Measurements from ENCODE around the gene CDKN2B-AS1.

Gene CDKN2B-AS1

DNA sequence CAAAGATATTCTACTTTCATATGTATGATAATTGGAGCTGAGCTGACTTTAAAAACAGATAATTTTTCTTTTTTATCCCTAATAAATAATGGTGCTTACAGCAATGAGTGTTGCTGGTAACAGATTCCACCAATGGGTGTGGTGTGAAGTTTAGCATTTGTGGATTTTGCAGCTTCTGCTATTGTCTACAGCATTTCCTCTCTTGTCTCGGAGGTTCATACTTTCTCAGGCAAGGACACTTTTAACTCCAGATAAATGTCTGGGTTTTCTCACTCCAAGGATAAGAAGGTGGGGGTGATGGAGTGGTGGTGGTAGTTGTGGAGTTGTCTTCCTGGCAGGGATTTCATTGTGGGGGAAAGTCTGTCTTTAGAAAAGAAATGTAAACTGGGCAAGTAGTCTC, 134.5 kb downstream of the CDKN2B-AS1 start:
- no peak for DNase-seq

DNA sequence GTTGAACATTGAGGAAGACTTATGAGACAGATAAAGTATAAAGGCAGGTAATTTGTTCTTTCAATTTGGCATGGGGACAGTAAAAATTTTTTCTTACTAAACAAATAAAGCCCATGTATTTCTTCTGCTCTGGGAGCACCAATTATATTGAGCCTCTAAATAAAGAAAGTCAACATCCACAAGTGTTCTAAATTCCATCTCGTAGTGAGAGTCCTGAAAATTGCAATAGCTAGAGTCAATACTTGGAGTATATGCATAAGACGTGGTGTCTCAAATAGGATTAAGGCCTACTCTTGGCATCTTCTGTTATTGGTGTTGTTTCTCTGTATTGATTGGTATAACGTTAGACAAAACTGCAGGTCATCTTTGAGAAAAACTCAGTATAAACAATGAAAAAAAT, 135.0 kb downstream of the CDKN2B-AS1 start:
- DNase-seq, result no peak

DNA sequence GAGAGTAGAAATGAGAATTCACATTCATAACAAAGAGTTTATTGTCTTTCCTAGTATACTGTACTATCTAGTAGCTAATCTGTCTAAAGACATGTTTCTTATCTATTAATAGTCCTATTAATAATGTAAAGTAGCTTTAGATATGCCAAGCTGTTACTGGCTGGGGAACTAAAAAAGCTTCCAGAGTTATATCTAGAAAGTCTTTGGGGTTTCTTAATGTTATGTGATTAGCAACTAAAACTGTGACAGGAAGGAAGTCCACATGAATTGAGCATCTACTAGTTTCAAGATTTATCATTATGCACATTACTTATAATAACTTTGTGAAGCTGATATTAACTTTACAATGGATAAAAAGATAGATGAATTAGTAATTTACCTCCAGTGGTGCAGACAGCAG, 137.2 kb downstream of the CDKN2B-AS1 start:
- DNase-seq, result no peak

DNA sequence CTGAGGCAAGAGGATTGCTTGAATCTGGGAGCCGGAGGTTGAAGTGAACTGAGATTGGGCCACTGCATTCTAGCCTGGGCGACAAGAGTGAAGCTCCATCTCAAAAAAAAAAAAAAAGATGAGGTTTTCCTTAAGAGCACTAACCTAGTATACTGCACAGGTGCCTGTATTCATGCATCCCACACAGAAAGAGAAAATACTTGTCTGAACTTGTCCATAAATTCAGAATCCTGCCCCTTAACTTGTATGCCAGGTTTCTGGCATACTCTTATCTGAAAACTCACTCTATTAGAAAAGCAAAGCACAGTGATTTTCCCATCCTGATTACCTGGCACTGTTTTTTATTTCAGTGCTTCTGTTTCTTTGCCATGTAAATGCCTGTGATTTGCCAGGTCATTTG, 139.8 kb downstream of the CDKN2B-AS1 start:
- no peak for DNase-seq

DNA sequence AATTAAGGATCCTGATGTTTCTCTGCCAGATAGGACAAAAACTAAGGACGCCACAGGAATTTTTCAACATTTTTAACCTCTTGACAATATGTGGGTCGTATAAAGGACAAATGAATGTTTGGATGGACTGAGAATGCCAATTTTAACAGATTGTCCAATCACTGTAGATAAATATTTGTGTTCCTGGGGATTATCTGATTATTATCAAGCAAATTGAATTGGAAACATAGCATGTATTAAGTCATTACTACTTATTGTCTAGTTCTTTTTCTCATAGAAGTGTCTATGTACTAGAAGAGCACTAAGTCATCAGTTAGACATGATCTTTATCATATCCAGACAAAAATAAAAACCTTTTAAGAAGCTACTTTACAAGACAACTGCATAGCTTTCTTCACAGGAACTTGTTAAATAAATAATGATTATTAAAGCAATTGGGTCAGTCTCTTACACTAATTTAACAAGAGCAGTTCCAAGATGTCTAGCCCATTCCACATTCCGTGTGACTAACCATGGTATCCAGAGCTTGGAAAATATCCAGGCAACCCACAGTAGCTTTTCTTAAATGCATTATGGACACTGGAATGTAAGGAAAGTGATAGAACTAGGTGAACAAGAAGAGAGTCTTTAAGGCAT, 142.0 kb downstream of the CDKN2B-AS1 start:
- no peak for DNase-seq

GRCh38 chr9:22138956-22139660, 144.5 kb downstream of the CDKN2B-AS1 start:
- DNase-seq, result peak; percentile 49

DNA sequence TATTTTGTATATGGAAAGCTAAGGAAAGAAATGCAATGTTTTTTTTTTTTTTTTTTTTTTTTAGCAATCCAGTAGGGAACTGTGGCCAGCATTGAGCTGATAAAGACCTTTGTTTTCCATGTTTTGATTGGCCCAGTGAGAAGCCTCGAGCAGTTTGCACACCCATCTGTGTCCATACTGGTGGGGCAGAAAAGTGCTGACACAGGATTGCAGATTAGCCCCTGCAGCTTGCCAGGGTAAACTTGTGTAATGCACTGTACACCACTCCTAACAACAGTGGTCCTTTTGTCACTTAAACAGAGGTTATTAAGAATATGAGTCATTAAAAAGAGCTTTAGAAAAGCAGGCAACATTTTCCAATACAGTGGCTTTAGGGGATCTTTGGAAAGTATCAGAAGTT, 147.3 kb downstream of the CDKN2B-AS1 start:
- DNase-seq, result no peak

- peak; percentile 60 for DNase-seq
Measured at GRCh38 chr9:22142671-22143070, 148.1 kb downstream of the CDKN2B-AS1 start.

GRCh38 chr9:22143799-22144625, 149.4 kb downstream of the CDKN2B-AS1 start:
- peak; percentile 58 for DNase-seq

- DNase-seq, result no peak
Measured at GRCh38 chr9:22146604-22147003, 152.0 kb downstream of the CDKN2B-AS1 start.

DNA sequence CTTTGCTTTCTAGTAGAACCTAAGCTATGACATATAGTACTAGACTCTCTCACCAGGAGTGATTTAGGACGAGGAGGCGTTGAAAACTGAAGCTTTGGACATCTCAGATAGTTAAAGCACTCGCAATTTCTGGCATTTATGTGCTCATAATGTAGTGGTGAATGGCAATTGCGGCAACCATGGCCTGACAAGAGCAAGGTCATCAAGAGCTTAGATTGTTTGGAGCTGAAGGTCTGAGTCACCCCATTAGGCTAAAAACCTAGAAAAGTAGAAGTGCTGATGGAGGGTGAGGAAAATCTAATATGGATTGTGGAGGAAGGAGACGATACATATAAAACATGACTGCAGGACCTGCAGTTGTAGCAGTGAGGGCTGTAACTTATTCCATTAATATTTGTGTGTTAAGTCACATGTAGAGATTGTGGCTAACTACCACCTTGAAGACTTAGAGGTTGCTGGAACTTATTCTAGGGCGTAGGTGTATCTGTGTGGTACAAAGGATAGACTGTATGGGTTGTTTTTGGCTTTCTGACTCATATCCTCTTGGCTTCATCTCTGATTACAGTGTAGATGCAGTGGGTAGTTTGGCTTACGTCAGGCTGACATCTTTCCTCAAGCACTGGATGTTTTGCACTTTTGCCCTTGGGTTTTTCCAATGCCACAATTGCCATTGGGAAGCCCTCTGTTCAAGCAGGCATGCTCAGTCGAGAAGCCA, 153.4 kb downstream of the CDKN2B-AS1 start:
- DNase-seq, result peak; percentile 62

- no peak for DNase-seq
Measured at GRCh38 chr9:22148528-22148875, 153.9 kb downstream of the CDKN2B-AS1 start.

DNA sequence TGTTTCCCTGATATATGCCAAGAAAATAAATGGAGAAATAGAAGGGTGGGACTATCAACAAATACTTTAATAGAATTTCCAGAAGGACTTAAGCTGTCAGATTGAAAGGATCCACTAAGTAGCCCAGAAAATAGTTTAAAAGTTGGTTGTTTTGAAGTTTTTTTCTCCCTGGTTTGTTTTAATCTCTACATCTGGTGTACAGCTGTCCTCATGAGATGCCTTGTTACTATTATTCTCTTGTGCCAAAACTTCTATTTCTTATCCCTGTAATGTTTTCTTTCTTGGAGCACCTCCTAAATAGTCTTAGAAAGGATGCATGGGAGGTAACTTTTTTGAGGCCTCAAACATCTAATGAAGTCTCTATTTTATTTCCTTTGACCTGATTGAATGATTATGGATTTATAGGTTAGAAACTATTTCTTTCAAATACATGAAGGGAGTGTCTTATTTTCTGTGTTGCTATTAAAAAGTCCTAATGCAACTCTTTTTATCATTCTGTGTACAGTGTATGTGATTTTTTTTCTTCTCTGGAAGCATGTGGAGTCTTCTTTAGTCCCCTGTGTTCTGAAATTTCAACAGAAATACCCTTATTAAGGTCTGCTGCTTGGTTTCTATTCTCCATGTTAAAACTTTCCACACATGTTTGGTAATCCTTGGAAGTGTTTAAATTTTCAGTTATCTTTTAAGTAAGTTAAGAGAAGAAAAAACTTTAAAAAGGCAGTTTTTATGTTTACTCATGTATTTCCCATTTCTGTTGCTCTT, 154.5 kb downstream of the CDKN2B-AS1 start:
- no peak for DNase-seq

GRCh38 chr9:22154064-22154463, 159.5 kb downstream of the CDKN2B-AS1 start:
- DNase-seq, result no peak

DNA sequence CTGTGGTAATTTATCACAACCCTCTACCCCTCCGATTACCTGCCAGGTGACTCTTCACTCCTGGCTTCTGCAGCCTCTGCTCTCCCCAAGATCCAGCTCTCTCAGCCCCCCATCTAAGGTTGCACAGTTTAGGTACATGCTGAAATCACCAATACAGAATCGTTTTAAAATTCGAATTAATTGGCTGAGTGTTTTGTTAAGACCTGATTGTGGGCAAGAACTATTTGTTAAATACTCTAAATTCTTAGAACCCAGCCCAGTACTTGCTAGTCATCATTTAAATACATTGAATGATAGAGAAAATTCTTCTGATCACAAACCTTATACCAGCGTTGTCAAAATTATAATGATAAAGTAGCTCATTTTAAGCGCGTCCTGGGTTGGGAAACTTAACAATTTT, 162.0 kb downstream of the CDKN2B-AS1 start:
- DNase-seq, result no peak

DNA sequence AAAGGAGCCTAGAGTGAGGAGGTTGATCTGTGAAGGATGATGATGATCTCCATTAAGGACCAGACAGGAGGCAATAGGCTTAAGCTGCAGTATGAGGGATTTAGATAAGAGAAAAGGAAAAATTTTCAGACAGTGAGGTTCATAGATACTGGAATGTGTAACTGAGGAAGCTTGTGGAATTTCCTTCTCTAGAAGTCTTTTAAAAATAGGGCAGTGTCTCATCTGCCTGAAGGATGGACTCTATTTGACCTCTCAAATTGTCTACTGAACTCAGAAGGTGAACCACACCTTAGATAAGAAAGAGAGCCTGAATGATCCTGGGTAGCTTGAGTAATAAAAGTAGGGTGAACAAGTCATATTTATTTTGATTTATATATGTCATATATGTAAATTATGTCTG, 162.7 kb downstream of the CDKN2B-AS1 start:
- no peak for DNase-seq

GRCh38 chr9:22157828-22158227, 163.2 kb downstream of the CDKN2B-AS1 start:
- DNase-seq, result no peak

- no peak for DNase-seq
Measured at GRCh38 chr9:22158271-22158670, 163.7 kb downstream of the CDKN2B-AS1 start.

GRCh38 chr9:22158927-22159346, 164.3 kb downstream of the CDKN2B-AS1 start:
- peak; percentile 84 for DNase-seq

DNA sequence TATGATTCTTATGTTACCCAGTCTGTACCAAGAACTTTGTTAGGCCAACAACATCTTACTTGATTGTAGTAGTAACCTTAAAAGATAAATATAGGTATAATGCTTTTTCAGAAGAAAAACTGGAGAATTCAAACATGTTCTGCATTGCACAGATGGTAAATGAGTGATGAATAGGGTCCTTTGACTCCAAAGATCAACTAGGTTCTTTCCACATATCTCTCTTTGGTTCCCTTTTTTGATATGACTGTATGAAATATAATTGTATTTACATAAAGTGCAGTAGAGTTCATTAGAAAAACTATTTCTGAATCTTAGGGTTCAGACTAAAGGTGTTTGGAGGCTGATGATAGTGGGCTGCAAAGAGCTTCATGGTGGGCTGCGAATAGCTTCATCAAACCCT, 165.0 kb downstream of the CDKN2B-AS1 start:
- peak; percentile 71 for DNase-seq

DNA sequence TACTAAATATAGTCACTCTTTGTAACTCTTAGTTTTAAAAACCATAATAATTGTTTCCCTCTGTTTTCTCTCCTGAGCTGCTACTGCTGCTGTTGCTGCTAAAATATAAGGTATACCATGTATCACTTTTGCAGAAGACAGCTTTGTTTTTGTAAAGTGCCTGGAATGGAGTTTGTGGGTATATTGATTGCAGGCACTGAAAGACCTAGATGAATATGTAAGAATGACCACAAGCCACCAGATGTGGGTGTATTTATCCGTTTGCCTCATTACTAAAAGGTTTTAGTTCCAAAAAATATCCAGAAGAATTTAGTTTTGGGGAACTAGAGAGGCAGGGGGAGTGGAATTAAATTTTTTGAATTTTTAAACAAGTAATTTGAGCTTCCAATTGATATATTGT, 165.6 kb downstream of the CDKN2B-AS1 start:
- peak; percentile 17 for DNase-seq

- no peak for DNase-seq
Measured at GRCh38 chr9:22165144-22165543, 170.6 kb downstream of the CDKN2B-AS1 start.

All from suppressor macrophage treated with lipopolysaccharide for 4 hours (primary cell).